CD4-positive, alpha-beta memory T cell (primary cell): ENCODE results near the gene FNDC5. TPM values are rescaled to one million over a fixed set of nuclear protein-coding genes. Genes with fewer than 3 reads are reported as not detected.

Experiments used
- CTCF ChIA-PET: fragments of 350-600 bp; sonication (Branson Sonifier 250); formaldehyde crosslinking; loops from one replicate; lab custom pipeline; 2021; ENCODE audit warnings: inconsistent platforms; ENCODE audit not compliant: partially characterized antibody; lab: Charles Lee
- POLR2A ChIA-PET: fragments of 350-600 bp; sonication (Branson Sonifier 250); formaldehyde crosslinking; loops from one replicate; lab custom pipeline; 2021; ENCODE audit not compliant: partially characterized antibody; lab: Charles Lee
- DNase-seq, 5 donors: peaks; one replicate each; pipeline versions ENCODE4 v3.0.0 to v3.0.0-alpha.2; 2020 to 2022; ENCODE audit warnings: mixed read lengths in 1 of 5
- H3K27ac ChIP-seq: one replicate; pipeline ENCODE4 v1.7.0; 2013; ENCODE audit warnings: low read depth, low read length
- H3K27me3 ChIP-seq: 2 replicates; pipeline ENCODE4 v1.7.0; 2013; ENCODE audit warnings: mild to moderate bottlenecking, low read length, moderate library complexity; ENCODE audit not compliant: insufficient read depth
- H3K36me3 ChIP-seq: 2 replicates; pipeline ENCODE4 v1.7.0; 2013; ENCODE audit warnings: mild to moderate bottlenecking, low read length, moderate library complexity; ENCODE audit not compliant: insufficient read depth
- H3K4me1 ChIP-seq: 2 replicates; pipeline ENCODE4 v1.7.0; 2013; ENCODE audit warnings: mild to moderate bottlenecking, low read length, moderate library complexity; ENCODE audit not compliant: insufficient read depth
- H3K4me3 ChIP-seq, 2 donors: one replicate each; pipeline ENCODE4 v1.7.0; 2013; ENCODE audit warnings: low read length in 2 of 2, mild to moderate bottlenecking in 1 of 2
- H3K9me3 ChIP-seq, 2 donors: one replicate each; pipeline ENCODE4 v1.7.0; 2013; ENCODE audit warnings: low read length in 2 of 2, control low read depth in 1 of 2; ENCODE audit not compliant: control insufficient read depth in 1 of 2
- H3K27ac Mint-ChIP-seq, 7 donors: one replicate each; pipeline ENCODE4 v1.8.0; 2020 to 2021; ENCODE audit warnings: mixed read lengths in 7 of 7, mild to moderate bottlenecking in 6 of 7, inconsistent platforms in 3 of 7, moderate library complexity in 3 of 7
- H3K27me3 Mint-ChIP-seq, 2 donors: one replicate each; pipeline ENCODE4 v1.8.0; 2020 to 2021; ENCODE audit warnings: mixed read lengths in 2 of 2
- H3K36me3 Mint-ChIP-seq, 2 donors: one replicate each; pipeline ENCODE4 v1.8.0; 2020 to 2021; ENCODE audit warnings: mixed read lengths in 2 of 2, inconsistent platforms in 1 of 2, mild to moderate bottlenecking in 1 of 2
- H3K4me1 Mint-ChIP-seq, 4 donors: one replicate each; pipeline ENCODE4 v1.8.0; 2020 to 2021; ENCODE audit warnings: mixed read lengths in 4 of 4, mild to moderate bottlenecking in 1 of 4
- H3K4me3 Mint-ChIP-seq, 8 donors: one replicate each; pipeline ENCODE4 v1.8.0; 2020 to 2021; ENCODE audit warnings: mixed read lengths in 8 of 8, mild to moderate bottlenecking in 7 of 8, moderate library complexity in 6 of 8, inconsistent platforms in 3 of 8
- H3K9me3 Mint-ChIP-seq, 8 donors: one replicate each; pipeline ENCODE4 v1.8.0; 2020 to 2021; ENCODE audit warnings: mixed read lengths in 8 of 8, mild to moderate bottlenecking in 5 of 8, inconsistent platforms in 3 of 8, moderate library complexity in 1 of 8
- intact Hi-C: fragments of 100-400 bp; cut with micrococcal nuclease; formaldehyde crosslinking; loops from one replicate; pipeline ENCODE4 v1.15.1; 2023
- polyA plus RNA-seq, 2 donors: library from polyadenylated mRNA; unstranded; fragments of 300-500 nt; fragmentation: Illumina TruSeq; gene quantifications; one replicate each; pipeline ENCODE4 v1.2.3, GENCODE V29; 2021
- total RNA-seq, 2 experiments: library from RNA; stranded (reverse); gene quantifications; one replicate each; pipeline ENCODE4 v1.2.3, GENCODE V29; 2021

Gene FNDC5
- total and polyA plus RNA-seq, 4 experiments from 2014 or later: not detected

- Histone ChIP-seq H3K27ac (no peak overlapping the region), H3K9me3 (no peaks in the 10 kb centered on the region), H3K4me3 (no peak overlapping the region), H3K4me1 (peaks cover 3% of the 10 kb centered on the region), H3K36me3 (no peaks in the 10 kb centered on the region), H3K27me3 (peaks cover 21% of the 10 kb centered on the region)
- H3K27me3 Mint-ChIP-seq: peaks cover 46 to 70% of the 10 kb centered on the region in 2 donors
- H3K4me1 Mint-ChIP-seq: peaks cover 5 to 14% (median 11%) of the 10 kb centered on the region in 4 donors
- intact Hi-C loops: no loop called here
- H3K4me3 Mint-ChIP-seq: peak overlapping the region in 3 of 8 donors; percentile 59 to 61 (median 61)
- peak overlapping the region in 1 of 7 donors; percentile 9 for H3K27ac Mint-ChIP-seq
- CTCF ChIA-PET: no interaction called here
- peaks cover 0 to 2% (median 0%) of the 10 kb centered on the region in 8 donors for H3K9me3 Mint-ChIP-seq
- DNase-seq: no peak
- POLR2A ChIA-PET: no interaction called here
- peaks cover 0 to 6% of the 10 kb centered on the region in 2 donors for H3K36me3 Mint-ChIP-seq
Measured at GRCh38 chr1:32891630-32892029, 20.9 kb upstream of the FNDC5 start.

- POLR2A ChIA-PET: no interaction called here
- Histone ChIP-seq H3K4me1 (peaks cover 3% of the 10 kb centered on the region), H3K36me3 (no peaks in the 10 kb centered on the region), H3K4me3 (no peak overlapping the region), H3K27me3 (peaks cover 21% of the 10 kb centered on the region), H3K27ac (no peak overlapping the region), H3K9me3 (no peaks in the 10 kb centered on the region)
- Mint-ChIP-seq H3K4me3 (peak overlapping the region in 1 of 8 donors; percentile 55), H3K27ac (no peak overlapping the region), H3K27me3 (peaks cover 45 to 67% of the 10 kb centered on the region in 2 donors), H3K9me3 (peaks cover 0 to 2% (median 0%) of the 10 kb centered on the region in 8 donors), H3K36me3 (peaks cover 0 to 6% of the 10 kb centered on the region in 2 donors), H3K4me1 (peaks cover 5 to 14% (median 11%) of the 10 kb centered on the region in 4 donors)
- no peak for DNase-seq
- CTCF ChIA-PET: no interaction called here
- intact Hi-C loops: no loop called here
Measured at GRCh38 chr1:32891241-32891570, 20.5 kb upstream of the FNDC5 start.

GRCh38 chr1:32890516-32891240, 20.0 kb upstream of the FNDC5 start:
- H3K27me3 Mint-ChIP-seq: peaks cover 43 to 66% of the 10 kb centered on the region in 2 donors
- intact Hi-C loops: no loop called here
- H3K9me3 Mint-ChIP-seq: peaks cover 0 to 2% (median 0%) of the 10 kb centered on the region in 8 donors
- H3K36me3 Mint-ChIP-seq: peaks cover 0 to 6% of the 10 kb centered on the region in 2 donors
- POLR2A ChIA-PET: no interaction called here
- no peak overlapping the region for H3K27ac Mint-ChIP-seq
- CTCF ChIA-PET: interaction anchor here (0.9 kb wide), 1 partner anchor 9 kb away, joined by 3 read pairs; no protein-coding TSS in a partner anchor
- no peak for DNase-seq
- Histone ChIP-seq H3K9me3 (no peaks in the 10 kb centered on the region), H3K4me1 (peaks cover 3% of the 10 kb centered on the region), H3K4me3 (no peak overlapping the region), H3K27ac (no peak overlapping the region), H3K27me3 (peaks cover 21% of the 10 kb centered on the region), H3K36me3 (no peaks in the 10 kb centered on the region)
- peak overlapping the region in 1 of 8 donors; percentile 36 for H3K4me3 Mint-ChIP-seq
- H3K4me1 Mint-ChIP-seq: peaks cover 5 to 14% (median 11%) of the 10 kb centered on the region in 4 donors

GRCh38 chr1:32889731-32890278, 19.1 kb upstream of the FNDC5 start:
- Histone ChIP-seq H3K4me1 (peaks cover 3% of the 10 kb centered on the region), H3K9me3 (no peaks in the 10 kb centered on the region), H3K27me3 (peaks cover 23% of the 10 kb centered on the region), H3K4me3 (no peak overlapping the region), H3K27ac (no peak overlapping the region), H3K36me3 (no peaks in the 10 kb centered on the region)
- Mint-ChIP-seq H3K9me3 (peaks cover 0 to 2% (median 0%) of the 10 kb centered on the region in 8 donors), H3K27ac (no peak overlapping the region), H3K36me3 (peaks cover 0 to 6% of the 10 kb centered on the region in 2 donors), H3K4me3 (no peak overlapping the region), H3K27me3 (peaks cover 50 to 74% of the 10 kb centered on the region in 2 donors), H3K4me1 (peaks cover 7 to 20% (median 18%) of the 10 kb centered on the region in 4 donors)
- ChIA-PET CTCF (interaction anchor here (0.9 kb wide), 1 partner anchor 10 kb away, joined by 3 read pairs; no protein-coding TSS in a partner anchor), POLR2A (no interaction called here)
- no peak for DNase-seq
- intact Hi-C loops: no loop called here

- Mint-ChIP-seq H3K27ac (no peak overlapping the region), H3K27me3 (peaks cover 51 to 79% of the 10 kb centered on the region in 2 donors), H3K4me3 (no peak overlapping the region), H3K36me3 (peaks cover 0 to 6% of the 10 kb centered on the region in 2 donors), H3K4me1 (peaks cover 7 to 20% (median 18%) of the 10 kb centered on the region in 4 donors), H3K9me3 (peaks cover 0 to 2% (median 0%) of the 10 kb centered on the region in 8 donors)
- DNase-seq: no peak
- peaks cover 23% of the 10 kb centered on the region for H3K27me3 ChIP-seq
- peaks cover 3% of the 10 kb centered on the region for H3K4me1 ChIP-seq
- ChIA-PET POLR2A (no interaction called here), CTCF (no interaction called here)
- H3K4me3 ChIP-seq: no peak overlapping the region
- intact Hi-C loops: no loop called here
- no peaks in the 10 kb centered on the region for H3K36me3 ChIP-seq
- H3K9me3 ChIP-seq: no peaks in the 10 kb centered on the region
- no peak overlapping the region for H3K27ac ChIP-seq
Measured at GRCh38 chr1:32888677-32889420, 18.1 kb upstream of the FNDC5 start.

- H3K4me3 Mint-ChIP-seq: no peak overlapping the region
- H3K27me3 Mint-ChIP-seq: peaks cover 57 to 81% of the 10 kb centered on the region in 2 donors
- peaks cover 0 to 2% (median 0%) of the 10 kb centered on the region in 8 donors for H3K9me3 Mint-ChIP-seq
- ChIA-PET POLR2A (no interaction called here), CTCF (no interaction called here)
- Histone ChIP-seq H3K27me3 (peaks cover 20% of the 10 kb centered on the region), H3K9me3 (no peaks in the 10 kb centered on the region), H3K4me1 (no peaks in the 10 kb centered on the region), H3K36me3 (no peaks in the 10 kb centered on the region), H3K4me3 (no peak overlapping the region), H3K27ac (no peak overlapping the region)
- DNase-seq: no peak
- peaks cover 7 to 20% (median 18%) of the 10 kb centered on the region in 4 donors for H3K4me1 Mint-ChIP-seq
- H3K27ac Mint-ChIP-seq: no peak overlapping the region
- intact Hi-C loops: no loop called here
- H3K36me3 Mint-ChIP-seq: peaks cover 0 to 6% of the 10 kb centered on the region in 2 donors
Measured at GRCh38 chr1:32888134-32888533, 17.4 kb upstream of the FNDC5 start.

- Histone ChIP-seq H3K4me3 (no peak overlapping the region), H3K36me3 (no peaks in the 10 kb centered on the region), H3K27ac (no peak overlapping the region), H3K4me1 (no peaks in the 10 kb centered on the region), H3K27me3 (peaks cover 18% of the 10 kb centered on the region), H3K9me3 (no peaks in the 10 kb centered on the region)
- POLR2A ChIA-PET: no interaction called here
- Mint-ChIP-seq H3K36me3 (peaks cover 0 to 6% of the 10 kb centered on the region in 2 donors), H3K4me1 (peaks cover 7 to 19% (median 16%) of the 10 kb centered on the region in 4 donors), H3K9me3 (peaks cover 0 to 2% (median 0%) of the 10 kb centered on the region in 8 donors), H3K27ac (no peak overlapping the region), H3K27me3 (peaks cover 55 to 79% of the 10 kb centered on the region in 2 donors), H3K4me3 (peak overlapping the region in 1 of 8 donors; percentile 29)
- CTCF ChIA-PET: no interaction called here
- intact Hi-C loops: no loop called here
- DNase-seq: no peak
Measured at GRCh38 chr1:32887623-32888022, 16.9 kb upstream of the FNDC5 start.
